GM12891 (cell line): Measurements from ENCODE around the gene APBA2.

Experiments used
- DNase-seq: peaks from one replicate; pipeline ENCODE4 v3.0.0; 2011; ENCODE audit warnings: low spot score; ENCODE audit not compliant: insufficient read length
- FAIRE-seq: peaks from 2 replicates; lab custom pipeline; 2011; peaks lifted over from hg19 to GRCh38; lab: Jason Lieb, UNC
- PAX5 ChIP-seq: IDR thresholded peaks from 2 replicates; pipeline ENCODE4 v1.6.1; 2011; ENCODE audit warnings: low read length, moderate library complexity, mild to moderate bottlenecking; ENCODE audit not compliant: insufficient read depth, severe bottlenecking
- POLR2A ChIP-seq: IDR thresholded peaks from 2 replicates; pipeline ENCODE4 v1.6.1; 2011; ENCODE audit warnings: low read depth, low read length, control low read depth
- POLR2AphosphoS5 ChIP-seq: IDR thresholded peaks from 2 replicates; pipeline ENCODE4 v1.6.1; 2011; ENCODE audit warnings: low read depth, low read length, control low read depth
- POU2F2 ChIP-seq: IDR thresholded peaks from 2 replicates; pipeline ENCODE4 v1.6.1; 2011; ENCODE audit warnings: low read depth, mild to moderate bottlenecking, control low read depth, low read length, moderate library complexity
- SPI1 ChIP-seq: IDR thresholded peaks from 2 replicates; pipeline ENCODE4 v1.6.1; 2011; ENCODE audit warnings: low read depth, low read length, control low read depth
- TAF1 ChIP-seq: IDR thresholded peaks from 2 replicates; pipeline ENCODE4 v1.6.1; 2011; ENCODE audit warnings: low read depth, low read length, control low read depth

APBA2 gene

DNA sequence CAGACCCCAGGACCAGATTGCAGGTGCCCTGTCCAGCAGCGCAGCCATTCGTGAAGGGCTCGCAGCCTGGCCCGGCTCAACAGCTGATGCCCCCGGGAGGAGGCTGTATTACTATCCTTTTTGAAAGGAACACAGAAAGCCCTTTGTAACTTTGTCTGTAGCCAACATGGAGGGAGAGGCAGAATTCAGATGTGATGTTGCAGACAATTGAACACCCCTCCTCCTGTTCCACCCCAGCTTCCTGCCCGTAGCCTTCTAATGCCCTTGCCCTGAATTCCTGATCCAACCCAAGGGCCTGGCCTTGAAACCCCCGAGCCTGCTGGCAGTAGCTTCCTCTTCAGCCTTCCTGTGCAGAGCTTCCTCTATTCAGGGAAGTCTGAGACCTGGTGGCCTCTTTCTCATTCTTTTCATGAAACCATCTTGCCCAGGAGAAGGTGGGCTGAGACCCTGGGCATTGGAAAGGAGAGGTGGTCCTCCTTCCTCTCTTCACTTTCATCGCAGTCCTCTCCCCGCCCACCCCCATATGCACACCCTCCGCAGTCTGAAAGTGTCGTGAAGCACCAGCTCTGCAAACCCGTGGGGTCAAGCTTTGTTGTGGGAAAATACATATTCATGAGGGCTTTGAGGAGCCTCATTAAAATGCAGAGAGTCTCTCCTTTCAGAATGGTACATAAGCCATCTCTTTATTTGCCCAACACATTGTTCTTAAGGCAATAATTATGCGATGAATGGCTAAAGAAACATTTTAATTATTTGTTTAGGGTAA is 109.2 kb downstream of the APBA2 start:
- TF ChIP-seq POLR2A (no peak), POLR2AphosphoS5 (no peak), TAF1 (no peak), SPI1 (no peak), POU2F2 (no peak)
- no peak for FAIRE-seq
- no peak for DNase-seq

DNA sequence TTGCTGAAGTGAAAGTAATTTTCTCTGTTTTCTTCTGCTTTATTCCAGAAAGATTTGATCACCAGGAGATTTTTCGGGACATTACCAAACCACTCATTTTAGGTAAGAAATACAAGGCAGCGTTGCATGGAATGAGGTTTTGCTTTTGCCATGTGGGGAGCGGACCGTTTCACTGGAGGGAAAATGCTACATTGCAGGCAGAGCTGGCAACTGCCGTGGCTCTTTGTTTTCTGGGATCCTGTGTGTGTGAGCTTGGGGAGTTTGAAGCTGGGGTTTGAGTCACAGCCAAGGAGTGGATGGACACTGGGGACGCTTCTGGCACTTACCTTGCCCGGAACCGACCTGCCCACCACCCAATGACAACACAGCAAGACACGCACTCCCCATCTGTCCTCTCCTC is 109.9 kb downstream of the APBA2 start:
- DNase-seq (no peak), FAIRE-seq (no peak)
- TF ChIP-seq POLR2AphosphoS5 (no peak), PAX5 (no peak), TAF1 (no peak)

DNA sequence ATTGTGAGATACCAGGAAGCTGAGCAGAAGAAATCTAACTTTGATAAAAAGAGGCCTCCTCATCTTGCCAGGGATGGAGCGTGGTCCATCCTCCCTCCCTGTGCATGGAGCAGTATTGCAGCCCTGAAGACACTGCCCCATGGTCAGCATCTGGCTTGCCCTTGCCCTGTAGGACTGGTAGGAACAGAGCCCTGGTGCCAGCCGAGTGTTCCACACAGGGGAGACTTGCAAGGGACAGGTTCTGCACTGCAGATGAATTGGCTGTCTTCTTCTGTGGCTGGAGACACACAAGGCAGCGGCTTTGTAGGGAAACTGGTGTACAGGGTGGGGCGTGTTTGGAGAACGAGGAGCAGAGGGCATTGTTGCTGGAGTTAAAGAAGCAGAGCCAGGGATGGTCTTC is 110.5 kb downstream of the APBA2 start:
- no peak for TF ChIP-seq PAX5
- TF ChIP-seq POLR2AphosphoS5 = no peak
- TF ChIP-seq POU2F2 = no peak
- TF ChIP-seq SPI1 = no peak
- TF ChIP-seq TAF1 = no peak
- no peak for TF ChIP-seq POLR2A
- no peak for FAIRE-seq
- no peak for DNase-seq

DNA sequence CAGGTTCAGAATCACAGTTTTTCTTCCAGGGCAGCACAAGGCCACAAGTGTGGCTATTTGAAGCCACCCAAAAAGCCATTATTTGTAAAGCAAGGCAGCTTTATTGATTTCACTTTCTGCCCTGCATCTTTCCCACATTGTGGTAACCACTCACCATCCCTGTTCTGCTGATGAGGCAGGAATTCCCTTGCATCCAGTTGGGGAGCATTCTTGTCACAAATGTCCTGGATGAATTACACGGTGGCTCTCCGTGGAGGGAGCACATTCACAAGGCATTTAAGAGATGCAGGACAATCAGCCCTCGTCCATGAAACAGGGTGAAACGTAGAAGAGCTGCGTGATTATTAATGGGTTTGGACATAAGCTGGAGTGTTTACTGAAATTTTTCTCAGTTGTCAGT is 111.2 kb downstream of the APBA2 start:
- FAIRE-seq = no peak

DNA sequence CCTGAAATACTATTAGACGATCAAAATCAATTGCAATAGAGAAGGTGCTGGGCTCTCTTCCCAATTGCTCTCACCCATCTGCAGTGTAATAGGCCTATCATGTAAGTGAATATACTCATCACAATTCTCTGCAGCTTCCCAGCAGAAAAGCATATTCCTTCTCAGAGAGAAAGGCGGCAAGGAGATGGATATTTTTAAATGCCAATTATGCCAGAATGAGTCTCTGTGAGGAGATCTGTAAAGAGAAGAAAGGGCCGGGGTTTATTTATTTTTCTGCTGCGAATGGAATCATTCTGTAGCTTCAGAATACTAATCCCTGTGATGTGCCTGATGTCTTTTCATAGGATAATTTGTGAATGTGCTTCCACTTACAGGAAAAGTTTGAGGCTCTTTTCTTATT is 112.0 kb downstream of the APBA2 start:
- FAIRE-seq = no peak

More for the DNA sequence above, 111.2 kb downstream of the APBA2 start:
- TF ChIP-seq POU2F2 (no peak), TAF1 (no peak), POLR2AphosphoS5 (no peak), PAX5 (no peak), POLR2A (no peak), SPI1 (no peak)
- DNase-seq = no peak

DNA sequence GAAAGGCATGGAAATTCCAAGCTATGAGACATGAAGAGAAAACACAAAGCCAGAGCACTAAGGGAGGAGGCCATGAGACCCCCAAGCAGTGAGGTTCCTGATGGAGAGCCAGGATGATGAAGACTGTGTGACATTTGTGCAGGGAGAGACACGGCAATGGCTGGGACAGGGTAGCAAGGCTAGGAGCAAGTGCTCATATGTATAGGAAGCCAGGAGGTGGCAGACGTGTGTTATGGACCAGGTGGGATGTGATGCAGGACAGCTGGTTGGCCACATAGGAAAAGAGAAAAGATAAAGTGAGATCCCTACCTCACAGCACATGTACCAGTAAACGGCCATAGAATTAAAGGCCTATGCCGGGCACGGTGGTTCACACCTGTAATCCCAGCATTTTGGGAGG is 112.7 kb downstream of the APBA2 start:
- DNase-seq (no peak), FAIRE-seq (no peak)
- TF ChIP-seq PAX5 = no peak
- no peak for TF ChIP-seq TAF1
- TF ChIP-seq POLR2AphosphoS5 = no peak
- no peak for TF ChIP-seq POU2F2
- no peak for TF ChIP-seq POLR2A
- TF ChIP-seq SPI1 = no peak

More for the DNA sequence above, 112.0 kb downstream of the APBA2 start:
- no peak for DNase-seq
- TF ChIP-seq PAX5 (no peak), TAF1 (no peak), POLR2AphosphoS5 (no peak), POU2F2 (no peak), SPI1 (no peak)

DNA sequence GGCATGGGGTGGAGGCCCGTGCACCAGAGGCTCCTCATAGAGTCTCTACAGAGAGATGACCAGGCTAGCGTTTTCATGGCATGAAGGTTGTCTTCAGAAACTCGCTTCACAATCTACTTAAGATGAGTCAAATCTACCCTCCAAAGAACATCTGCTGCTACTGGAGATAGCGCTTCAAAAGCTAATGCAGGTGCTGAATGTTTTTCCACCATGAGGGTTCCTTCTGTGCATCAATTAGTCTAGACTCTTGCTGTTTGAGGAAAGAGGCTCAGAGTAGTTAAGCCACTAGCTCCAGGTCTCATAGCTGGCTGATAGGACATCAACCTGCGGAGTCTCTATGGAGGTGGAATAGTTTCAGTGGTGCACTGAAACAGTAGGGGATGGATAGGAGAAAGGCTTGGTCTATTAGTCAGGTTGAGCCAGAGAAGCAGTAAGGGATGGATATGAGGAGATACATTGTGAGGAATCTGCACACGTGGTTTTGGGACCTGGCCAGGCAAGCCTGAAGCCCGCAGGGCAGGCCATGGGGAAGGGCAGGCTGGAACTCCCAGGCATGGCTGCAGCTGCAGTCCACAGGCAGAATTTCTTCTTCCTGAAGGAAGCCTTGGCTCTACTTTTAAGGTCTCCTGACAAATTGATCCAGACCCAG is 117.5 kb downstream of the APBA2 start:
- no peak for TF ChIP-seq POLR2A
- no peak for TF ChIP-seq PAX5
- TF ChIP-seq TAF1 = no peak
- no peak for TF ChIP-seq POLR2AphosphoS5
- no peak for TF ChIP-seq SPI1
- TF ChIP-seq POU2F2 = no peak
- FAIRE-seq (no peak), DNase-seq (no peak)

DNA sequence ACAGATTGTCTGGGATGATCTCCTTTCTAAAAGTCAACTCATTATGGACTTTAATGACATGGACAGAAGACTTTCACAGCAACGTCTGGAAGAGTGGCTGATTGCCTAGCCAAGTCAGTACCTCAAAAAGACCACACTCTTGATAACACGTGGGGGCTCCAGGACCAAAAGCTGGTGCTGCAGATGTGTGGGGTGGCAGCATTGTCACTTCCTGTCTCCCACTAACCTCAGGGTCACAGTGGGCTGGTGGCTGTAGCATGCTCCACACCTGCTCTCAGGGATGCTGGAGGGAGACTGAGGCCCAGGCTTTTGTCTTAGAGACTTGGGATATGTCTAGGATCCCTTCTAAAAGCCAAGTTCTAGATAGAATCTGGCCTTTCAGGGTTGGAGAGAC is 118.1 kb downstream of the APBA2 start:
- DNase-seq (no peak), FAIRE-seq (no peak)
- TF ChIP-seq TAF1 (no peak), POLR2A (no peak), POLR2AphosphoS5 (no peak), SPI1 (no peak)

DNA sequence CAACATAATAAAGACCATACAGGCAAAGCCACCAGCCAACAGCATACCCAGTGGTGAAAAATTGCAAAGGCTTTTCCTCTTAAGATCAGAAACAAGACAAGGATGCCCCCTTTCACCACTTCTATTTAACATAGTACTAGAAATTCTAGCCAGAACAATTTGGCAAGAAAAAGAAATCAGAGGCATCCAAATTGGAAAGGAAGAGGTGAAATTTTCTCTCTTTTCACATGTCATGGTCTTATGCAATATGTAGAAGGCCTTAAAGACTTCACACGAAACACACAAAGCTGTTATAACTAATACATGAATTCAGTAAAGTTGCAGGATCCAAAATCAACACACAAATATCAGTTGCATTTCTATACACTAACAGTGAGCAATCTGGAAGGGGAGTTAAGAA is 120.2 kb downstream of the APBA2 start:
- FAIRE-seq = no peak
- TF ChIP-seq POLR2A (no peak), SPI1 (no peak), POLR2AphosphoS5 (no peak), POU2F2 (no peak)
- no peak for DNase-seq

DNA sequence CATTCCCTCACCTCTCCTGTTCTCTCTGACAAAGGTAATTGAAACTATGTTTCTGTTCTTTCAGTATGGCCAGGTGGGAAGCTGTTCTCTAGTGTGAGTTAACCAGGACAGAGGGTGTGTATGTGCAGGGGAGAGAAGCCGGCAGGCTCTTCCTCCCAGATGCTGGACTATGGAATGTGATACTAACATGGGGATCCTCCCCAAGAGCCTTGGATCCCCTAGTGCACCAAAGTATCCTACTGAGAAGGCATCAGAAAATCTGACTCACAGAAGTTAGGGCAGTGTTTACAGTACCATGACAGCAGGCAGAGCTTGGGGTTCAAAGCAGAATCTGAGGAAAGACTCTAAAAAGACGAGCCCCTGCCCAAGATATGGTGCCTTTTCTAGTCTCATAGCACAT is 123.1 kb downstream of the APBA2 start:
- TF ChIP-seq SPI1 (no peak), TAF1 (no peak), POU2F2 (no peak), PAX5 (no peak), POLR2A (no peak), POLR2AphosphoS5 (no peak)
- no peak for DNase-seq
- no peak for FAIRE-seq
